CD4-positive, alpha-beta memory T cell (primary cell): Measurements from ENCODE around the gene ADAMTS12. TPM values are rescaled to one million over a fixed set of nuclear protein-coding genes. Genes with fewer than 3 reads are reported as not detected.

Experiments
- CTCF ChIA-PET: fragments of 350-600 bp; sonication (Branson Sonifier 250); formaldehyde crosslinking; loops from one replicate; lab custom pipeline; 2021; ENCODE audit warnings: inconsistent platforms; ENCODE audit not compliant: partially characterized antibody; lab: Charles Lee
- POLR2A ChIA-PET: fragments of 350-600 bp; sonication (Branson Sonifier 250); formaldehyde crosslinking; loops from one replicate; lab custom pipeline; 2021; ENCODE audit not compliant: partially characterized antibody; lab: Charles Lee
- DNase-seq, 5 donors: peaks; one replicate each; pipeline versions ENCODE4 v3.0.0 to v3.0.0-alpha.2; 2020 to 2022; ENCODE audit warnings: mixed read lengths in 1 of 5
- H3K27ac ChIP-seq: one replicate; pipeline ENCODE4 v1.7.0; 2013; ENCODE audit warnings: low read depth, low read length
- H3K27me3 ChIP-seq: 2 replicates; pipeline ENCODE4 v1.7.0; 2013; ENCODE audit warnings: mild to moderate bottlenecking, low read length, moderate library complexity; ENCODE audit not compliant: insufficient read depth
- H3K36me3 ChIP-seq: 2 replicates; pipeline ENCODE4 v1.7.0; 2013; ENCODE audit warnings: mild to moderate bottlenecking, low read length, moderate library complexity; ENCODE audit not compliant: insufficient read depth
- H3K4me1 ChIP-seq: 2 replicates; pipeline ENCODE4 v1.7.0; 2013; ENCODE audit warnings: mild to moderate bottlenecking, low read length, moderate library complexity; ENCODE audit not compliant: insufficient read depth
- H3K4me3 ChIP-seq, 2 donors: one replicate each; pipeline ENCODE4 v1.7.0; 2013; ENCODE audit warnings: low read length in 2 of 2, mild to moderate bottlenecking in 1 of 2
- H3K9me3 ChIP-seq, 2 donors: one replicate each; pipeline ENCODE4 v1.7.0; 2013; ENCODE audit warnings: low read length in 2 of 2, control low read depth in 1 of 2; ENCODE audit not compliant: control insufficient read depth in 1 of 2
- H3K27ac Mint-ChIP-seq, 7 donors: one replicate each; pipeline ENCODE4 v1.8.0; 2020 to 2021; ENCODE audit warnings: mixed read lengths in 7 of 7, mild to moderate bottlenecking in 6 of 7, inconsistent platforms in 3 of 7, moderate library complexity in 3 of 7
- H3K27me3 Mint-ChIP-seq, 2 donors: one replicate each; pipeline ENCODE4 v1.8.0; 2020 to 2021; ENCODE audit warnings: mixed read lengths in 2 of 2
- H3K36me3 Mint-ChIP-seq, 2 donors: one replicate each; pipeline ENCODE4 v1.8.0; 2020 to 2021; ENCODE audit warnings: mixed read lengths in 2 of 2, inconsistent platforms in 1 of 2, mild to moderate bottlenecking in 1 of 2
- H3K4me1 Mint-ChIP-seq, 4 donors: one replicate each; pipeline ENCODE4 v1.8.0; 2020 to 2021; ENCODE audit warnings: mixed read lengths in 4 of 4, mild to moderate bottlenecking in 1 of 4
- H3K4me3 Mint-ChIP-seq, 8 donors: one replicate each; pipeline ENCODE4 v1.8.0; 2020 to 2021; ENCODE audit warnings: mixed read lengths in 8 of 8, mild to moderate bottlenecking in 7 of 8, moderate library complexity in 6 of 8, inconsistent platforms in 3 of 8
- H3K9me3 Mint-ChIP-seq, 8 donors: one replicate each; pipeline ENCODE4 v1.8.0; 2020 to 2021; ENCODE audit warnings: mixed read lengths in 8 of 8, mild to moderate bottlenecking in 5 of 8, inconsistent platforms in 3 of 8, moderate library complexity in 1 of 8
- intact Hi-C: fragments of 100-400 bp; cut with micrococcal nuclease; formaldehyde crosslinking; loops from one replicate; pipeline ENCODE4 v1.15.1; 2023
- polyA plus RNA-seq, 2 donors: library from polyadenylated mRNA; unstranded; fragments of 300-500 nt; fragmentation: Illumina TruSeq; gene quantifications; one replicate each; pipeline ENCODE4 v1.2.3, GENCODE V29; 2021
- total RNA-seq, 2 experiments: library from RNA; stranded (reverse); gene quantifications; one replicate each; pipeline ENCODE4 v1.2.3, GENCODE V29; 2021

Gene ADAMTS12
- total and polyA plus RNA-seq, 4 experiments from 2014 or later, result 0.17 TPM; not detected in 3

DNA sequence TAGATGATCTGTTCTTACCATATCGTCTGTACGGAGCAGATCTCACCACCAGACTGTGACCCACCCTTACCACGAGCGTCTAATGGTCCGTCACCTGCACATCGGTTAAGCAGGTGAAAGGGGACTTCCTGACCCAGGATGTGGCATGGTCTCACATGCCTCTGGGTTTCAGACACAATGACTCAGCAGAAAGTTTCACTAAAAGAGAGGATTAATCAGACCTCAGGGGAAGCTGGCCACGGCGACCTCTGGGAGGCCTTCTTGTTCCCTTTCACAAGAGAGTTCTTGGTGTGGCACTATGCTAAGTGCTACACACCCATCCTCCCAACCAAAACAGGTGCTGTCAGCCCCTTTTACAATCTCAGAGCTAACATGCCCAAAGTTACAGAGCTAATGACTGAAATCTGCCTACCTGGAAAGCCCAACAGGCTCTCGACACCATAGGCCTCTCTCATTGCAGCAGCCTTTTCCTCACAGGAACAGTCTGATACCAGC is 41.6 kb downstream of the ADAMTS12 start:
- intact Hi-C loops, result no loop called here
- ChIA-PET CTCF (interaction anchor here (1.2 to 1.6 kb wide), 2 partner anchors 9 to 85 kb away, joined by 4 to 6 read pairs; no protein-coding TSS in a partner anchor), POLR2A (interaction anchor here (1.2 kb wide), 1 partner anchor 9 kb away, joined by 11 read pairs; no protein-coding TSS in a partner anchor)

DNA sequence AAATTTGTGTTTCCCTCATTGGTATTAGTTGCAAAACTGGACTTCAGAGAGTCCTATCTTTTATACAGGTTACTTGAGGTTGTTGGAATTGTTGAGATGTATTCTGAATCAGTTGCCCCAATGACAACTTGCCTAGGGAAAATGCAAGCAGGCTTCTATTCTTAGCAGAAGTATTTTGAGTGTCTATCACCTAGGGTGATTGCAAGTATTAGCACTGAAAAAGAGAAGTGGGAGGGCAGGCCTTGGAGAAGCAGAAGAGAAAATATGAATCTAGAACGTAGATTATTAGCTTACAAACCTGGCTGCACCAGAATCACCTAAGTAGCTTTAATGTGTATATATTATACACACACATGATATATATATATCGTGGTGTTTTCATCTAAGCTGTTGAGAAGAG is 43.2 kb downstream of the ADAMTS12 start:
- no peak overlapping the region for H3K27ac ChIP-seq
- Mint-ChIP-seq H3K4me3 (no peak overlapping the region), H3K27ac (no peak overlapping the region), H3K36me3 (peaks cover 0 to 2% of the 10 kb centered on the region in 2 donors), H3K4me1 (peaks cover 8 to 10% (median 10%) of the 10 kb centered on the region in 4 donors), H3K27me3 (no peaks in the 10 kb centered on the region), H3K9me3 (peaks cover 0 to 12% (median 5%) of the 10 kb centered on the region in 8 donors)
- H3K27me3 ChIP-seq, result no peaks in the 10 kb centered on the region
- no peaks in the 10 kb centered on the region for H3K36me3 ChIP-seq
- no peak overlapping the region for H3K4me3 ChIP-seq
- POLR2A ChIA-PET, result no interaction called here
- CTCF ChIA-PET, result interaction anchor here (1.0 kb wide), 1 partner anchor 86 kb away, joined by 3 read pairs; no protein-coding TSS in a partner anchor
- DNase-seq, result no peak
- no peaks in the 10 kb centered on the region for H3K9me3 ChIP-seq
- intact Hi-C loops, result no loop called here
- H3K4me1 ChIP-seq, result peaks cover 10% of the 10 kb centered on the region

More for the DNA sequence above, 41.6 kb downstream of the ADAMTS12 start:
- Mint-ChIP-seq H3K27ac (peak overlapping the region; percentile 10 to 90 (median 77)), H3K4me3 (peak overlapping the region in 7 of 8 donors; percentile 11 to 67 (median 37)), H3K27me3 (no peaks in the 10 kb centered on the region), H3K36me3 (no peaks in the 10 kb centered on the region), H3K4me1 (peaks cover 7 to 10% (median 9%) of the 10 kb centered on the region in 4 donors), H3K9me3 (peaks cover 0 to 3% (median 0%) of the 10 kb centered on the region in 8 donors)
- Histone ChIP-seq H3K27me3 (no peaks in the 10 kb centered on the region), H3K4me1 (peaks cover 10% of the 10 kb centered on the region), H3K27ac (no peak overlapping the region), H3K36me3 (no peaks in the 10 kb centered on the region), H3K9me3 (no peaks in the 10 kb centered on the region), H3K4me3 (no peak overlapping the region)
- DNase-seq, result peak; percentile 15 to 71 (median 36)

DNA sequence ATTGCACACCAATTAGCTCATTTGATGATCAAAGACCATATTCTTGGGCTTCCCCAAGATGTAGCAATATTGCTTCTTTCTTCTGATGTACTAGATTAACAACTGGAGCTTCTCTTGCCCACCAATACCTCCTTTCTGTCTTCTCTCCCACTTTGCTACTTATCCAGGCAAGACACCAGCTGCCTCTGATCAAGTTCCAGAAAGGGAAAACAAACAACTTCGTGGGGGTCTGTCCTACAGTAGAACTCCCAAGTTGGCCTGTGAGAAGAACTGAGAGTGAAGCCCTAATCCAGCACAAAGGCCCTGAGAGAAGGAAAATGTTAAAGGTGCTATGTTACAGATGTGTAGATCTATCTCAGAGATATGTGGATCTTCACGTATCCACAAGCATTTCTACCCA is 44.9 kb downstream of the ADAMTS12 start:
- H3K36me3 ChIP-seq, result no peaks in the 10 kb centered on the region
- peaks cover 10 to 13% (median 12%) of the 10 kb centered on the region in 4 donors for H3K4me1 Mint-ChIP-seq
- POLR2A ChIA-PET, result no interaction called here
- no peak overlapping the region for H3K4me3 Mint-ChIP-seq
- H3K36me3 Mint-ChIP-seq, result peaks cover 0 to 2% of the 10 kb centered on the region in 2 donors
- no peaks in the 10 kb centered on the region for H3K27me3 ChIP-seq
- H3K4me3 ChIP-seq, result no peak overlapping the region
- H3K27ac ChIP-seq, result no peak overlapping the region
- no peak overlapping the region for H3K27ac Mint-ChIP-seq
- H3K27me3 Mint-ChIP-seq, result no peaks in the 10 kb centered on the region
- DNase-seq, result no peak
- intact Hi-C loops, result no loop called here
- H3K9me3 ChIP-seq, result no peaks in the 10 kb centered on the region
- CTCF ChIA-PET, result no interaction called here
- peaks cover 0 to 16% (median 7%) of the 10 kb centered on the region in 8 donors for H3K9me3 Mint-ChIP-seq
- peaks cover 11% of the 10 kb centered on the region for H3K4me1 ChIP-seq

DNA sequence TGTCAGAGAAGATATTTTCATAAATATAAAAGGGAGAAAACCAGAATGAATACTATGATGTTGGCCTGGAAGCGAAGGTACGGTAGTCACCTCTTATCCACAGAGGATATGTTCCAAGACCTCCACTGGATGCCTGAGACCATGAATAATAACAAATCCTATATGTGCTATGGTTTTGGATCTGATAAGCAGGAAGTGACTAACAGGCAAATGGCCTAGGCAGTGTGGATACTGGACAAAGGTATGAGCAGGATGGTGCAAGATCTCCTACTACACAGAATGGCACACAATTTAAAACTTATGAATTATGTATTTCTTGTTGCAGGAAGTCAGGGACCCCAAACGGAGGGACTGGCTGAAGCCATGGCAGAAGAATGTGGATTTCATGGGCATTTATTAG is 48.2 kb downstream of the ADAMTS12 start:
- H3K4me1 ChIP-seq, result peaks cover 20% of the 10 kb centered on the region
- H3K27ac Mint-ChIP-seq, result no peak overlapping the region
- peaks cover 0 to 16% (median 7%) of the 10 kb centered on the region in 8 donors for H3K9me3 Mint-ChIP-seq
- H3K4me3 ChIP-seq, result no peak overlapping the region
- H3K27me3 ChIP-seq, result no peaks in the 10 kb centered on the region
- no peaks in the 10 kb centered on the region for H3K27me3 Mint-ChIP-seq
- intact Hi-C loops, result no loop called here
- H3K9me3 ChIP-seq, result no peaks in the 10 kb centered on the region
- no peak for DNase-seq
- ChIA-PET POLR2A (no interaction called here), CTCF (no interaction called here)
- peaks cover 0 to 2% of the 10 kb centered on the region in 2 donors for H3K36me3 Mint-ChIP-seq
- no peak overlapping the region for H3K4me3 Mint-ChIP-seq
- H3K27ac ChIP-seq, result no peak overlapping the region
- H3K36me3 ChIP-seq, result no peaks in the 10 kb centered on the region
- peaks cover 12 to 16% (median 15%) of the 10 kb centered on the region in 4 donors for H3K4me1 Mint-ChIP-seq

DNA sequence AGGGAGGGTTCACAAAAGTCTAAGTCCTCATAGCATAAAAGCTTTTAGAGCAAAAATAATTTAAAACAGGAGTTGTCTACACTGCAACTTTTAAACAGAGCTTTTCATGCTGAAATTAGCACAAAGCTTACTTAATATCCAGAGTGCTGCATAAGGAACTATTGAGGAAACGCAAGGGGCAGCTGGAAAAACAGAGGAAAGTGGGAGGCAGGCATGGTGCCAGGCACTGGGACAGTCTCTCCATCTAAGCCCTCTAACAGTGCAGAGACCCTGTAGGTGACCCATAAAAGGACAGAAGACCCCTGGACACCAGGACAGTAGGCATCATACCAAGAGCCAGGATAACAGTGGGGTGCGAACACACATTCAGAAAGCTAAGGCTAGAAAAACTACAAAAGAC is 49.3 kb downstream of the ADAMTS12 start:
- H3K27ac Mint-ChIP-seq, result peak overlapping the region in 1 of 7 donors; percentile 13
- DNase-seq, result no peak

DNA sequence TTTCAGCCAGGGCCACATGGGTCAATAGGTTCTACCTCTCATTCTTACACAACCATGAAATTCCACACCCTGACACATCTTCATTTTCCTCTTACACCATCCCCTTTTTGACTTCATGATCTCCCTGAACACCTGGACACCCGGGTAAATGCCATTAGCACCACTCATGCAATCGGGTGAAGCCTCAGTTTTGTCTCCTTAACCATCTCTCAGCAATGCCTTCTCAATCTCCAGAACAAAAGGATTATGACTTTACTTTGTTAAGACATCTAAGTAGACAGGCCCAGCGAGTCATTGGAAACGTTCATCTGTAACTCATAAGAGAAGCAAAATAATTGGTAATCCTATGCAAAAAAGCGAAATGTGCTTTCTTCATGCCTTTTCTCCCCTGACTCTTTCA is 49.9 kb downstream of the ADAMTS12 start:
- peaks cover 0 to 2% of the 10 kb centered on the region in 2 donors for H3K36me3 Mint-ChIP-seq
- no peak overlapping the region for H3K27ac ChIP-seq
- peaks cover 12 to 16% (median 15%) of the 10 kb centered on the region in 4 donors for H3K4me1 Mint-ChIP-seq
- peaks cover 20% of the 10 kb centered on the region for H3K4me1 ChIP-seq
- no peak for DNase-seq
- peaks cover 0 to 16% (median 7%) of the 10 kb centered on the region in 8 donors for H3K9me3 Mint-ChIP-seq
- H3K4me3 ChIP-seq, result no peak overlapping the region
- H3K27ac Mint-ChIP-seq, result no peak overlapping the region
- H3K27me3 Mint-ChIP-seq, result no peaks in the 10 kb centered on the region
- peak overlapping the region in 2 of 8 donors; percentile 10 to 17 for H3K4me3 Mint-ChIP-seq
- H3K36me3 ChIP-seq, result no peaks in the 10 kb centered on the region
- intact Hi-C loops, result no loop called here
- H3K9me3 ChIP-seq, result no peaks in the 10 kb centered on the region
- CTCF ChIA-PET, result no interaction called here
- POLR2A ChIA-PET, result no interaction called here
- no peaks in the 10 kb centered on the region for H3K27me3 ChIP-seq

More for the DNA sequence above, 49.3 kb downstream of the ADAMTS12 start:
- no peaks in the 10 kb centered on the region for H3K27me3 Mint-ChIP-seq
- Histone ChIP-seq H3K27ac (no peak overlapping the region), H3K27me3 (no peaks in the 10 kb centered on the region), H3K36me3 (no peaks in the 10 kb centered on the region), H3K9me3 (no peaks in the 10 kb centered on the region), H3K4me1 (peaks cover 20% of the 10 kb centered on the region), H3K4me3 (no peak overlapping the region)
- intact Hi-C loops, result no loop called here
- ChIA-PET CTCF (no interaction called here), POLR2A (interaction anchor here (0.9 kb wide), 1 partner anchor 56 kb away, joined by 5 read pairs; no protein-coding TSS in a partner anchor)
- no peak overlapping the region for H3K4me3 Mint-ChIP-seq
- H3K9me3 Mint-ChIP-seq, result peaks cover 0 to 16% (median 7%) of the 10 kb centered on the region in 8 donors
- H3K36me3 Mint-ChIP-seq, result peaks cover 0 to 2% of the 10 kb centered on the region in 2 donors
- H3K4me1 Mint-ChIP-seq, result peaks cover 12 to 16% (median 15%) of the 10 kb centered on the region in 4 donors

DNA sequence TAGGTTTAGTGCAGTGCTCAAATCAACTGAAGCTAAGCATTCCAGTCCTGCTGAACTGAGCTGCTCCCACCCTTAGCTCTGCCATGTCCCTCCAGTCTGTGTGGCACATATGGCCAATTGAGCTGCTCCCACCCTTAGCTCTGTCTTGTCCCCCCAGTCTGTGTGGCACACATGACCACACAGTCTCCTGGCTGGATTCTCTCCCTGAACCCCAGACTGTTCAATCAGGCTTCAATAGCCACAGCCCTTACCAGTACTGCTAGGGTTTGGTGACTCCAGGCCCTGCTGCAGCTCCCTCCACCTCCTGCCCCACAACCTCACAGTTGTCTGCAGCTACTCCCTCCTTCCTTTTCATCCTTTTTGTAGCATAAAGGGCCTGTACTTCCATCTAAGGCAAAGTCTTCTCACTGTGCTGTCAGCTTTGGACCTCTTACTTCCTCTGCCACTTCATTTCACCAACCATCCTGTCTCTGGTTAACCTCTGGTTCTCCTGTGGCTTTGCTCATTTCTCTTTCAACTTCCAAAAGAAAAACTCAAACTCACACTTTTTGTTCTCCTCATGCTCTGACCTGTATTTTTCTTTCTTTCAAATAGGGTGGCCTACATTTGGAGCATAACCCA is 50.8 kb downstream of the ADAMTS12 start:
- H3K27ac Mint-ChIP-seq, result peak overlapping the region in 6 of 7 donors; percentile 1 to 81 (median 55)
- Histone ChIP-seq H3K27ac (no peak overlapping the region), H3K4me1 (peaks cover 20% of the 10 kb centered on the region), H3K4me3 (no peak overlapping the region), H3K9me3 (no peaks in the 10 kb centered on the region), H3K27me3 (no peaks in the 10 kb centered on the region), H3K36me3 (no peaks in the 10 kb centered on the region)
- peak in 1 of 5 donors; percentile 4 for DNase-seq
- peak overlapping the region in 6 of 8 donors; percentile 37 to 64 (median 57) for H3K4me3 Mint-ChIP-seq
- peaks cover 0 to 16% (median 7%) of the 10 kb centered on the region in 8 donors for H3K9me3 Mint-ChIP-seq
- no peaks in the 10 kb centered on the region for H3K27me3 Mint-ChIP-seq
- peaks cover 0 to 2% of the 10 kb centered on the region in 2 donors for H3K36me3 Mint-ChIP-seq
- ChIA-PET POLR2A (no interaction called here), CTCF (no interaction called here)
- intact Hi-C loops, result no loop called here
- peaks cover 12 to 16% (median 15%) of the 10 kb centered on the region in 4 donors for H3K4me1 Mint-ChIP-seq
